Astrocyte (in vitro differentiated cells and primary cell): ENCODE measurements around the gene BRSK1. TPM values are rescaled to one million over a fixed set of nuclear protein-coding genes. Genes with fewer than 3 reads are reported as not detected.

ENCODE experiments used
- DNase-seq: peaks from one replicate; pipeline ENCODE4 v3.0.0-alpha.2; 2010; ENCODE audit warnings: low read depth
- FAIRE-seq: peaks from 2 replicates; lab custom pipeline; 2011; peaks lifted over from hg19 to GRCh38; lab: Jason Lieb, UNC
- H2AFZ ChIP-seq: 2 replicates; pipeline ENCODE4 v1.6.0; 2012; ENCODE audit warnings: low read depth, low read length, inconsistent platforms
- H3K27ac ChIP-seq: 2 replicates; pipeline ENCODE4 v1.5.1; 2011; ENCODE audit warnings: low read depth, low read length, inconsistent platforms
- H3K27me3 ChIP-seq: 2 replicates; pipeline ENCODE4 v1.6.0; 2011; ENCODE audit warnings: low read length, inconsistent platforms; ENCODE audit not compliant: insufficient read depth
- H3K36me3 ChIP-seq: 2 replicates; pipeline ENCODE4 v1.5.1; 2011; ENCODE audit warnings: low read length, inconsistent platforms; ENCODE audit not compliant: insufficient read depth
- H3K4me1 ChIP-seq: 2 replicates; pipeline ENCODE4 v1.5.1; 2011; ENCODE audit warnings: low read length, inconsistent platforms; ENCODE audit not compliant: insufficient read depth
- H3K4me2 ChIP-seq: 2 replicates; pipeline ENCODE4 v1.6.0; 2012; ENCODE audit warnings: low read length, inconsistent platforms
- H3K4me3 ChIP-seq: 2 replicates; pipeline ENCODE4 v1.5.1; 2011; ENCODE audit warnings: low read depth, mild to moderate bottlenecking, low read length, inconsistent platforms; ENCODE audit not compliant: insufficient read depth
- H3K79me2 ChIP-seq: 2 replicates; pipeline ENCODE4 v1.6.0; 2012; ENCODE audit warnings: mild to moderate bottlenecking, low read length, inconsistent platforms; ENCODE audit not compliant: insufficient read depth
- H3K9ac ChIP-seq: 2 replicates; pipeline ENCODE4 v1.6.0; 2012; ENCODE audit warnings: mild to moderate bottlenecking, low read length, inconsistent platforms
- H3K9me3 ChIP-seq: 2 replicates; pipeline ENCODE4 v1.5.1; 2012; ENCODE audit warnings: low read depth, mild to moderate bottlenecking, low read length, inconsistent platforms; ENCODE audit not compliant: insufficient read depth
- H4K20me1 ChIP-seq: 2 replicates; pipeline ENCODE4 v1.6.0; 2012; ENCODE audit warnings: low read length, inconsistent platforms; ENCODE audit not compliant: insufficient read depth
- H3K27ac Mint-ChIP-seq: one replicate; pipeline ENCODE4 v1.8.0; 2021; ENCODE audit warnings: mild to moderate bottlenecking, mixed read lengths; ENCODE audit not compliant: unreplicated experiment
- H3K27me3 Mint-ChIP-seq: one replicate; pipeline ENCODE4 v1.8.0; 2021; ENCODE audit warnings: low read depth, mixed read lengths; ENCODE audit not compliant: unreplicated experiment
- H3K36me3 Mint-ChIP-seq: one replicate; pipeline ENCODE4 v1.8.0; 2021; ENCODE audit warnings: low read depth, mixed read lengths; ENCODE audit not compliant: unreplicated experiment
- H3K4me1 Mint-ChIP-seq: one replicate; pipeline ENCODE4 v1.8.0; 2021; ENCODE audit warnings: low read depth, mixed read lengths; ENCODE audit not compliant: unreplicated experiment
- H3K4me3 Mint-ChIP-seq: one replicate; pipeline ENCODE4 v1.8.0; 2021; ENCODE audit warnings: mild to moderate bottlenecking, moderate library complexity, mixed read lengths; ENCODE audit not compliant: unreplicated experiment
- H3K9me3 Mint-ChIP-seq: one replicate; pipeline ENCODE4 v1.8.0; 2021; ENCODE audit warnings: mild to moderate bottlenecking, mixed read lengths; ENCODE audit not compliant: unreplicated experiment
- EZH2 ChIP-seq: IDR thresholded peaks from 2 replicates; pipeline ENCODE4 v1.6.1; 2012; ENCODE audit warnings: mild to moderate bottlenecking, low read length, inconsistent platforms; ENCODE audit not compliant: insufficient read depth
- total RNA-seq: library from RNA; stranded (reverse); gene quantifications from 2 replicates; pipeline ENCODE4 v1.2.1, GENCODE V29; 2021
- TF ChIP-seq, protein P1 (sequence below): IDR thresholded peaks from 2 replicates; pipeline ENCODE4 v1.5.1; 2011; ENCODE audit warnings: low read depth, mild to moderate bottlenecking, inconsistent platforms, low read length, moderate library complexity; ENCODE audit not compliant: insufficient read depth

The BRSK1 gene
- total RNA-seq, 1 donor from 2014 or later = 18.8 TPM

- Histone ChIP-seq H3K4me3 (no peak overlapping the region), H3K27ac (no peak overlapping the region), H3K9ac (no peak overlapping the region), H2AFZ (no peak overlapping the region), H3K4me2 (no peak overlapping the region), H3K36me3 (peaks cover 18% of the 10 kb centered on the region), H3K79me2 (no peaks in the 10 kb centered on the region), H3K9me3 (peaks cover 3% of the 10 kb centered on the region), H3K27me3 (no peaks in the 10 kb centered on the region), H4K20me1 (no peaks in the 10 kb centered on the region), H3K4me1 (no peaks in the 10 kb centered on the region)
- peaks cover 37% of the 10 kb centered on the region for H3K36me3 Mint-ChIP-seq
- H3K4me1 Mint-ChIP-seq = no peaks in the 10 kb centered on the region
- FAIRE-seq (no peak), DNase-seq (no peak)
- H3K4me3 Mint-ChIP-seq = no peak overlapping the region
- no peaks in the 10 kb centered on the region for H3K9me3 Mint-ChIP-seq
- no peak overlapping the region for H3K27ac Mint-ChIP-seq
- H3K27me3 Mint-ChIP-seq = no peaks in the 10 kb centered on the region
- TF ChIP-seq EZH2 = no peak
- TF ChIP-seq, protein P1, sequence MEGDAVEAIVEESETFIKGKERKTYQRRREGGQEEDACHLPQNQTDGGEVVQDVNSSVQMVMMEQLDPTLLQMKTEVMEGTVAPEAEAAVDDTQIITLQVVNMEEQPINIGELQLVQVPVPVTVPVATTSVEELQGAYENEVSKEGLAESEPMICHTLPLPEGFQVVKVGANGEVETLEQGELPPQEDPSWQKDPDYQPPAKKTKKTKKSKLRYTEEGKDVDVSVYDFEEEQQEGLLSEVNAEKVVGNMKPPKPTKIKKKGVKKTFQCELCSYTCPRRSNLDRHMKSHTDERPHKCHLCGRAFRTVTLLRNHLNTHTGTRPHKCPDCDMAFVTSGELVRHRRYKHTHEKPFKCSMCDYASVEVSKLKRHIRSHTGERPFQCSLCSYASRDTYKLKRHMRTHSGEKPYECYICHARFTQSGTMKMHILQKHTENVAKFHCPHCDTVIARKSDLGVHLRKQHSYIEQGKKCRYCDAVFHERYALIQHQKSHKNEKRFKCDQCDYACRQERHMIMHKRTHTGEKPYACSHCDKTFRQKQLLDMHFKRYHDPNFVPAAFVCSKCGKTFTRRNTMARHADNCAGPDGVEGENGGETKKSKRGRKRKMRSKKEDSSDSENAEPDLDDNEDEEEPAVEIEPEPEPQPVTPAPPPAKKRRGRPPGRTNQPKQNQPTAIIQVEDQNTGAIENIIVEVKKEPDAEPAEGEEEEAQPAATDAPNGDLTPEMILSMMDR = no peak
These were observed 24.5 kb downstream of the BRSK1 start for GRCh38 chr19:55308281-55308680.

- H3K36me3 Mint-ChIP-seq = peaks cover 35% of the 10 kb centered on the region
- no peaks in the 10 kb centered on the region for H3K4me1 Mint-ChIP-seq
- no peak overlapping the region for H3K4me3 Mint-ChIP-seq
- peaks cover 15% of the 10 kb centered on the region for H3K36me3 ChIP-seq
- no peaks in the 10 kb centered on the region for H3K27me3 ChIP-seq
- no peaks in the 10 kb centered on the region for H3K9me3 Mint-ChIP-seq
- TF ChIP-seq, protein P1 = no peak
- TF ChIP-seq EZH2 = no peak
- peaks cover 3% of the 10 kb centered on the region for H3K9me3 ChIP-seq
- no peak overlapping the region for H3K27ac Mint-ChIP-seq
- no peaks in the 10 kb centered on the region for H3K27me3 Mint-ChIP-seq
- no peak for DNase-seq
- no peak for FAIRE-seq
- no peaks in the 10 kb centered on the region for H3K4me1 ChIP-seq
- H4K20me1 ChIP-seq = no peaks in the 10 kb centered on the region
- H2AFZ ChIP-seq = no peak overlapping the region
- no peak overlapping the region for H3K27ac ChIP-seq
- H3K79me2 ChIP-seq = no peaks in the 10 kb centered on the region
- no peak overlapping the region for H3K4me3 ChIP-seq
- no peak overlapping the region for H3K4me2 ChIP-seq
- no peak overlapping the region for H3K9ac ChIP-seq
These were observed 25.7 kb downstream of the BRSK1 start for GRCh38 chr19:55309448-55309847.

- H3K27ac ChIP-seq = no peak overlapping the region
- TF ChIP-seq, protein P1 = no peak
- TF ChIP-seq EZH2 = no peak
- no peaks in the 10 kb centered on the region for H4K20me1 ChIP-seq
- H3K79me2 ChIP-seq = no peaks in the 10 kb centered on the region
- no peaks in the 10 kb centered on the region for H3K9me3 Mint-ChIP-seq
- H2AFZ ChIP-seq = no peak overlapping the region
- no peaks in the 10 kb centered on the region for H3K4me1 ChIP-seq
- H3K4me3 Mint-ChIP-seq = no peak overlapping the region
- H3K27ac Mint-ChIP-seq = no peak overlapping the region
- no peak overlapping the region for H3K4me2 ChIP-seq
- peaks cover 3% of the 10 kb centered on the region for H3K9me3 ChIP-seq
- H3K4me3 ChIP-seq = no peak overlapping the region
- no peaks in the 10 kb centered on the region for H3K27me3 Mint-ChIP-seq
- H3K27me3 ChIP-seq = no peaks in the 10 kb centered on the region
- H3K36me3 ChIP-seq = peaks cover 15% of the 10 kb centered on the region
- DNase-seq (no peak), FAIRE-seq (no peak)
- no peak overlapping the region for H3K9ac ChIP-seq
- H3K36me3 Mint-ChIP-seq = peaks cover 32% of the 10 kb centered on the region
- H3K4me1 Mint-ChIP-seq = no peaks in the 10 kb centered on the region
These were observed 26.7 kb downstream of the BRSK1 start for GRCh38 chr19:55310498-55310897.
